GM10248 (cell line): ENCODE measurements around the gene LDLRAD4.

Source experiments
- CTCF ChIA-PET: fragments of 300-600 bp; sonication (Branson Sonifier 250); formaldehyde crosslinking; extraction: SDS; loops from one replicate; lab custom pipeline; 2021; ENCODE audit warnings: antibody characterized with exemption; lab: Yijun Ruan, JAX
- POLR2A ChIA-PET: fragments of 350-650 bp; sonication (Branson Sonifier 250); formaldehyde crosslinking; extraction: SDS; loops from one replicate; lab custom pipeline; 2020; ENCODE audit warnings: antibody characterized with exemption; lab: Yijun Ruan, JAX
- DNase-seq: peaks from one replicate; pipeline ENCODE4 v3.0.0; 2012; ENCODE audit errors: extremely low spot score
- CTCF ChIP-seq: IDR thresholded peaks from 2 replicates; pipeline ENCODE4 v1.5.1; 2012; ENCODE audit warnings: mild to moderate bottlenecking, low read depth; ENCODE audit errors: extremely low read depth, missing control alignments, control extremely low read depth

The LDLRAD4 gene

GRCh38 chr18:13389491-13390131 lies 171.1 kb downstream of the LDLRAD4 start:
- no peak for TF ChIP-seq CTCF
- POLR2A ChIA-PET = no interaction called here
- CTCF ChIA-PET = no interaction called here
- DNase-seq = no peak

GRCh38 chr18:13390196-13390595 lies 171.6 kb downstream of the LDLRAD4 start:
- POLR2A ChIA-PET = no interaction called here
- CTCF ChIA-PET = no interaction called here
- TF ChIP-seq CTCF = no peak
- no peak for DNase-seq

GRCh38 chr18:13390711-13391110 lies 172.2 kb downstream of the LDLRAD4 start:
- no peak for DNase-seq
- ChIA-PET POLR2A (no interaction called here), CTCF (no interaction called here)
- TF ChIP-seq CTCF = no peak

GRCh38 chr18:13392029-13392750 lies 173.6 kb downstream of the LDLRAD4 start:
- POLR2A ChIA-PET = no interaction called here
- no peak for TF ChIP-seq CTCF
- CTCF ChIA-PET = no interaction called here
- DNase-seq = no peak

GRCh38 chr18:13392899-13393298 lies 174.3 kb downstream of the LDLRAD4 start:
- ChIA-PET POLR2A (no interaction called here), CTCF (no interaction called here)
- no peak for DNase-seq
- TF ChIP-seq CTCF = no peak

GRCh38 chr18:13393338-13393737 lies 174.8 kb downstream of the LDLRAD4 start:
- DNase-seq = no peak
- ChIA-PET POLR2A (no interaction called here), CTCF (no interaction called here)

More at GRCh38 chr18:13393338-13393737, 174.8 kb downstream of the LDLRAD4 start:
- TF ChIP-seq CTCF = no peak
